ENCODE measurements around the gene TMPRSS3.

DNA sequence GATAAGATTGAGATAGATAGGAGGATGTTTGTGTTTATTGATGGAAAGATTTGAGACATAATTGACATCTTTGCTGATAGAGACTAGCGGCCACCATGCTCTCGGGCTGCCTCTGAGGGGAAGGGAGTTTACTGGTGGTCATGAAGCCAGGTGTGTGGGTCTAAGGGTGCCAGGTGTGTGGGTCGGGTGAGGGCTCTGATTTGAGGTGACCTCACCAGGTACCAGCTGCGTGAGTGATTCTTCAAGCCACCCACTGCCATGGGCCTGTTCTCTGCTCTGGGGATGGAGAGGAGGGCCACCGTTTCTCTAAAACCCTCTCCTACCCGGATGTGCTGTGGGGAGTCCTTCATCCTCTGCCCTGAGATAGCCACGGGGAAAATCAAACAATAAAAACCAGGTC, 11.0 kb upstream of the TMPRSS3 start:
- TF ChIP-seq, protein P1, sequence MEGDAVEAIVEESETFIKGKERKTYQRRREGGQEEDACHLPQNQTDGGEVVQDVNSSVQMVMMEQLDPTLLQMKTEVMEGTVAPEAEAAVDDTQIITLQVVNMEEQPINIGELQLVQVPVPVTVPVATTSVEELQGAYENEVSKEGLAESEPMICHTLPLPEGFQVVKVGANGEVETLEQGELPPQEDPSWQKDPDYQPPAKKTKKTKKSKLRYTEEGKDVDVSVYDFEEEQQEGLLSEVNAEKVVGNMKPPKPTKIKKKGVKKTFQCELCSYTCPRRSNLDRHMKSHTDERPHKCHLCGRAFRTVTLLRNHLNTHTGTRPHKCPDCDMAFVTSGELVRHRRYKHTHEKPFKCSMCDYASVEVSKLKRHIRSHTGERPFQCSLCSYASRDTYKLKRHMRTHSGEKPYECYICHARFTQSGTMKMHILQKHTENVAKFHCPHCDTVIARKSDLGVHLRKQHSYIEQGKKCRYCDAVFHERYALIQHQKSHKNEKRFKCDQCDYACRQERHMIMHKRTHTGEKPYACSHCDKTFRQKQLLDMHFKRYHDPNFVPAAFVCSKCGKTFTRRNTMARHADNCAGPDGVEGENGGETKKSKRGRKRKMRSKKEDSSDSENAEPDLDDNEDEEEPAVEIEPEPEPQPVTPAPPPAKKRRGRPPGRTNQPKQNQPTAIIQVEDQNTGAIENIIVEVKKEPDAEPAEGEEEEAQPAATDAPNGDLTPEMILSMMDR (IDR thresholded peaks at IDR 0.05; ENCODE audit: low read depth, low read length, poor library complexity, severe bottlenecking), result no peak
- TF ChIP-seq EZH2phosphoT487 (IDR thresholded peaks at IDR 0.05; ENCODE audit: borderline replicate concordance, low read length), result no peak
